HG03457 (cell line): ENCODE data around the gene BCAS3.
"Not testable (repeated sequence)": the region's sequence is repeated elsewhere in the genome, so short reads cannot be mapped to it uniquely, and the experiment has no call there.

Source experiments
- ATAC-seq: cut with Tn5 transposase; IDR thresholded peaks from one replicate; pipeline ENCODE4 v1.9.1; 2021; ENCODE audit warnings: moderate number of reproducible peaks; ENCODE audit not compliant: unreplicated experiment

BCAS3 gene

DNA sequence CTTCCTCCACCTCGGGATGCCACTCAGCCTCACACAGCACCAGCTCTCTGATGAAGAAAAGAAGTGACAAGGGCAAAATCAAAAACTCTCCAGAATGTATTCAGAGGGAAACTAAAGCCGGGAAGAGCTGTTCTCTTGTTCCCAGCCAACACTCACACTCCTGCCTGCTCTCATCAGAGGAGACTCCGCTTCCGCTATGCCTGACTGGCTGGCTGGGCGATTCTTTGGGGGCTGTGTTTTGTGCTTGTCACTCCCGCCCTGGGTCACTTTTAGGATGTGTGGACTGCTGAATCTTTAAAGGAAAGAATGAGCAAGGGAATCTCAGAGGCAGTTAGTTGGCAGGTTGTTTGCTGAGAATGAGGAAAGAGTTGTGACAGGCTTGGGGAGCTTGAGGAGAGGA, 667.4 kb downstream of the BCAS3 start:
- no peak for ATAC-seq

- ATAC-seq, result no peak
Observed at GRCh38 chr17:61345825-61346666, 668.4 kb downstream of the BCAS3 start.

- no peak for ATAC-seq
Observed at GRCh38 chr17:61349350-61349749, 671.7 kb downstream of the BCAS3 start.

DNA sequence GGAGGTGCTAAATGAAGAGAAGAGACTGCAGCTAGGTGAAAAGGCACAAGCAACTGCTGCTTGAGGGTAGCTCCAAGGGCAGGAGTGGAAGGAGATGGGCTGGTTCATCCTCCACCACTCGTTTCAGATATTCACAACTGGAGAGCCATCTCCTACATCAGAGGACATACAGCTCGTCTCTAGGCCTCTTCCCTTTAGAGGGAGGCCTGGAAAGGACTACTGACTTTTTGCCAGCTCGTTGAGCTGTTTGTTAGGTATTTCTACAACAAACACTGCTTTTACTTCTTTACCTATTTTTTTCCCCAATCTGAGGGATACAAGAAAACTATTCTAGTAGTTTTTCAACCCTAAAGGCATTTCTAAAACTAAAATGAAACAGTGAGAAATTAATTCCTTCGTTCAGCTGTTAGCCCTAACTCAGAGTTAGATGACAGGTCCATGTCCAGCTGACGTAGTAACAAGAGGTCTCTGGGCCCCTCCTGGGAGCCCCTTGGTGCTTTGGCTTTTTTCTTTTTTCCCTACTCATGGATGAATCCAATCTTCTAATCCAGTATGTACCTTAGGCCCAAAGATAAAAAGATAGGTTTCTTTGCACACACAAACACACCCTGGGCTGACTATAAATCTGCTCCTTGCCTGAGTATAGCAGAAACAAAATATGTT, 674.2 kb downstream of the BCAS3 start:
- ATAC-seq, result no peak

- no peak for ATAC-seq
Observed at GRCh38 chr17:61352408-61352770, 674.7 kb downstream of the BCAS3 start.

GRCh38 chr17:61352781-61353491, 675.3 kb downstream of the BCAS3 start:
- no peak for ATAC-seq

- ATAC-seq, result no peak
Observed at GRCh38 chr17:61353615-61354014, 676.0 kb downstream of the BCAS3 start.

DNA sequence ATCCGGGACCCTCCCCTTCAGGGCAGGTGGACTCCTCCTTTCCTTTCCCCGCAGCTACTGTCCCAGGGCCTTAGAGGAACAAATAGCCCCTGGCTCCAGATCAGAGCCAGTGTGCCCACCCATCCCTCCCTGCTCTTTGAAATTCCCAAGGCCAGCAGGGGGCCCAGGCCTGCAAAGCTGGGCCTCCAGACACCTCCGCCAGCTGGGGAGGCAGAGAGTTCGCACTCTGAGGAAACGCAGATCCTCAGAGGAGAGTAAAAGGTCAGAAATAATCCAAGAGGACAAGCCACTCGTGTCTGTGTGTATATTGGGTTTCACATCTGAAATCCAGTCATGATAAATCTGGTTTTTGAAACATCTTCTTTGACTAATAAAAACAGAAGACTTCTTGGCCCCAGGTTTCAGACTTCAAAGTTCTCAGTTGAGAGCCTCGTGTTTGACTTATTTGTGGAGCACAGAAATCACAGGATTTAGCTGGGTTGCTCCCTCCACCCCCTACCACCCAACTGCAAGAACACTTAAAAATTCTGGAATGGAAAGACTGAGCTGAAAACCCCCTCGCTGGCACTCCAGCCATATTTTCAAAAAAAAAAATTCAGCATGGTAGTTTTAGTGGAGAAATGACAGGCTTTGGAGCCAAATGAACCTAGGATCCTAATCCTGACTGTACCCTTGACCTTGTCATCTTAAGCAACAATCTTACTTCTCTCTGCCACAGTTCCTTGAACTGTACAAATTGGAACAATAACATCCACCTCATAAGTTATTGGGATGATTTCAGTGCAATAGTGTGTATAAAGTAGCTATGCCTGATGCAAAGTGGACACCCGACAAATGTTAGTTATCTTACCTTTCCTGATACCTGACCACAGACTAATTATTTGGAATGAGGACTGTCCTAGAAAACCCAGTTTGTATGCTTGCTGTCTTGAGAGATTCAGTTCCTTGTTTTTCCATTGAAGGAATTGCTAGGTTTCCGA, 677.5 kb downstream of the BCAS3 start:
- ATAC-seq, result no peak

- ATAC-seq, result not testable (repeated sequence)
Observed at GRCh38 chr17:61357061-61357460, 679.4 kb downstream of the BCAS3 start.

DNA sequence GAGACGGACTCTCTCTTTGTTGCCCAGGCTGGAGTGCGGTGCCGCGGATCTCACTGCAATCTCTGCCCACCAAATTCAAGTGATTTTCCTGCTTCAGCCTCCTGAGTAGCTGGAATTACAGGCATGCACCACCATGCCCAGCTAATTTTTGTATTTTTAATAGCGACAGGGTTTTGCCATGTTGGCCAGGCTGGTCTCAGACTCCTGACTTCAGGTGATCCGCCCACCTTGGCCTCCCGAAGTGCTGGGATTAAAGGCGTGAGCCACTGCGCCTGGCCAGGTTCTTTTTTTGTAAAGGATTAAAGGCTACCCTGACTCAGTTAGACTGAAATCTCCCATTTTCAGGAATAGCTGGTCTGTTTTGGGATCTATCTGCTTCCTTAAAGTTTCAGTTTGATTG, 681.9 kb downstream of the BCAS3 start:
- not testable (repeated sequence) for ATAC-seq

DNA sequence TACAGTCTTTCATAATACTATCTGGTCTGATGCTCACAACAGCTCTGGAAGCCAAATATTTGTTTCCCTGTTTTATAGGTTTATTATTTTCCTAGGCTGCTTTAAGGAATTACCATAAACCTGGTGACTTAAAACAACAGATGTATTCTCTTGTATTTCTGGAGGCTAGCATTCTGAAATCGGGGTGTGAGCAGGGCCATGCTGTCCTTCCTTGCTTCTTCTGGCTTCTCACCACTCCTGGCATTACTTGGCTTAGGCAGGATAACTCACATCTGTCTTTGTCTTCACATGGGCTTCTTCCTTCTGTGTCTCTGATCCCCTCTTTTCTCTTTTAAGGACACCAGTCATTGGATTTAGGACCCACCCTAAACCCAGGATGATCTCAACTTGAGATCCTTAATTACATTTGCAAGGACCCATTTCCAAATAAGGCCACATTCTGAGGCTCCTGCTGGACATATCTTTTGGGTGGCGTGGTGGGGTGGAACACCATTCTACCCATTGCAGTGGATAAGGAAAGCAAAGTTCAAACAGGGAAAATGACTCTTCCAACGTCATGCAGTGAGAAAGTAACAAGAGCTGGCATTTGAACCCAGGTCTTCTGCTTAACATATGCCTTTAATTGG, 682.8 kb downstream of the BCAS3 start:
- ATAC-seq, result no peak

GRCh38 chr17:61361084-61361483, 683.4 kb downstream of the BCAS3 start:
- ATAC-seq, result no peak

- no peak for ATAC-seq
Observed at GRCh38 chr17:61362396-61362795, 684.7 kb downstream of the BCAS3 start.

DNA sequence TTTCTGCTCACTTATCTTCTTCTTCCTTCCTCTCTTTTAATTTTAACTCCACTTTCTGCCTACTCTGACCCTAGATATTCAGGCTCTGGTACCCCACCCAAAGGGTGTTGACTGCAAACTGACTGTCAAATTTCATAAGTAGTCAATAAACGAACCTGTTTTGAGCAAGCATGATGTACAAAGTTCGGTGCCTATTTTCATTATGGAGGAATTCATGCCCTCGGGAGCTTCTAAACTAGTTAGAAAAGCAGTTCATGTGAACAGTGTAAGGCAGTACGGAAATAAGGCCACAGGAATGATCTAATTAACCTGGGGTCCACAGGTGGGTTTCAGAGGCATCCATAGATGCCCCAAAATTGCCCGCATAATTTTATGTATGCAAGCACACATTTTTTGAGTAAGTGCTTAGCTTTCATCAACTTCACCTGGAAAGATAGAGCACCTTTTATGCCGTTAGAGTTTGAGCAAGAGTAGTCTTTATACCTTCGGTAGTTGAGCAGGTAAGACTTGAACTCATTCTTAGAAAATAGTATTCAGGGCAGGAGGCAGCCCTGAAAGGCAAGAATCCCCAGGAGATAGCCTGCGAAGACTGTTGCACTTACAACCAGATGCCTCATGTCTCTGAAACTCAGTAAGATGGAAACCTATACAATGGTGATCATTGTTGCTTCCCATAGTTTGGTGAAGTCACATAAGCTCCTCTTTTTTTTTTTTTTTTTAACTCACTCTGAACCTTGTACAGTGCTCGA, 685.4 kb downstream of the BCAS3 start:
- ATAC-seq, result no peak

DNA sequence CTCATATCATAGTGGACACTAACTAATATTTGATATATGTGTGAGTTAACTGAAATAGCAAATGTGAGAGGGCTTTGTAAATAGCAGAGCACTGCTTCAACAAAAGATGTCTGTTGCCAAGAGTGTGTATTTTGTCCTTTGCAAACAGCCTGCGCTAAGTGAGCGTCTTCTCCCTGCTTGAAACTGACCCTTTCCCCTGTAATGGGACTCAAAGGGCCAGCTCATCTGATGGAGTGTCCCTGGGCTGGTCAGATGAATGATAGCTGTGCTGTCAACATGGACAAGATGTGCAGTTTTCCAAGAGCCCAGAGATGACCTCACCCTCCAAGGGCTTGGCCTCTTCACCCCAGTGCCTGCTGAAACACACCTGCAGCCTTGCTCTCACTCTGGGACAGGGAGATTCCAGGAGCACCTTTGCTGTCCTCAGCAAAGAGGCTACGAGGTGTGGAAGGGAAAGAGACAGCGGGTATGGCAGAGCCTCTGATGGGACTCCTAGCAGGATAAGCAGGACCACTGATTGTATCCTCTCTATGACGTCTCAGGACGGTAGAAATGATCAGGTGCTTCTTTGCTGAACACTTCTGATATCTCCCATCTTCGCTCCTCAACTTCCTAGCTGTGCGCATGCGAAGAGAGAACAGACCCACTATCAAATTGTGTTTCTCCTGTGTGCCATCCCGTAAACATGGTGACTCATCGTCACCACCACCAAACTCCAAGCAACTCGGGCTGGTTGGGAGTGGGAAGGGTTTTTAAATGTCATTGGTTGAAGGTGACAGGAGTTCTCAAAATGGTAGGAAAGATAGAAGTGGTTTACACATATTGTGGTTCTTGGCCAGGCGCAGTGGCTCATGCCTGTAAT, 686.2 kb downstream of the BCAS3 start:
- no peak for ATAC-seq

DNA sequence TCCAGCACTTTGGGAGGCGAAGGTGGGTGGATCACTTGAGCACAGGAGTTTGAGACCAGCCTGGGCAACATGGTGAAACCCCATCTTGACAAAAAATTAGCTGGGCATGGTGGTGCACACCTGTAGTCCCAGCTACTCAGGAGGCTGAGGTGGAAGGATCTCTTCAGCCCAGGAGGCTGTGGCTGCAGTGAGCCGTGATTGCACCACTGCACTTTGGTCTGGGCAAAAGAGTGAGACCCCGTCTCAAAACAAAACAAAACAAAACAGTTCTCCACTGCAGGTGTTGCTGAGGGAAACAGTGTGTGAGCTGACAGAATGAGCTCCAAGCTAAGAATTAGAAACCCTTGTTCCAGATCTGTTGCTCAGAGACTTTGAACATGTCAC, 686.8 kb downstream of the BCAS3 start:
- no peak for ATAC-seq

- ATAC-seq, result no peak
Observed at GRCh38 chr17:61366076-61366714, 688.5 kb downstream of the BCAS3 start.
